Psoas muscle (tissue), 8 donors: ENCODE results near the gene PABPC1L2B. TPM values are rescaled to one million over a fixed set of nuclear protein-coding genes. Genes with fewer than 3 reads are reported as not detected.
"Not testable (repeated sequence)": the region's sequence is repeated elsewhere in the genome, so short reads cannot be mapped to it uniquely, and the experiment has no call there.

Experiments
- ATAC-seq, 4 donors: fragments of 200-7000 bp; cut with Tn5 transposase; one replicate each; pipeline ENCODE4 v1.9.1; 2020; ENCODE audit warnings: moderate library complexity in 3 of 4, mild to moderate bottlenecking in 2 of 4
- DNase-seq, 2 donors: peaks; one replicate each; pipeline ENCODE4 v3.0.0-alpha.2; 2020
- H3K27ac ChIP-seq: fragments of 200-600 bp; one replicate; pipeline ENCODE4 v1.8.0; 2022
- H3K27me3 ChIP-seq, 3 donors: fragments of 200-600 bp in 1 of 3; one replicate each; pipeline versions ENCODE4 v1.6.1 to v1.8.0; 2013 to 2022; ENCODE audit warnings: low read length in 2 of 3, mild to moderate bottlenecking in 2 of 3, moderate library complexity in 1 of 3; ENCODE audit not compliant: insufficient read depth in 3 of 3
- H3K36me3 ChIP-seq, 2 donors: fragments of 200-600 bp in 1 of 2; one replicate each; pipeline versions ENCODE4 v1.6.1 to v1.8.0; 2013 to 2022; ENCODE audit warnings: low read depth in 1 of 2, mild to moderate bottlenecking in 1 of 2, moderate library complexity in 1 of 2; ENCODE audit not compliant: insufficient read depth in 1 of 2
- H3K4me1 ChIP-seq: fragments of 200-600 bp; one replicate; pipeline ENCODE4 v1.8.0; 2022
- H3K4me3 ChIP-seq: fragments of 200-600 bp; one replicate; pipeline ENCODE4 v1.8.0; 2022; ENCODE audit warnings: mild to moderate bottlenecking
- H3K9me3 ChIP-seq: fragments of 200-600 bp; one replicate; pipeline ENCODE4 v1.8.0; 2022
- CTCF ChIP-seq: fragments of 200-600 bp; IDR thresholded peaks from one replicate; pipeline ENCODE4 v1.8.0; 2022; ENCODE audit warnings: antibody characterized with exemption
- WGBS, 3 donors: extraction: QIAGEN DNeasy Blood & Tissue Kit; methylation state at CpG; one replicate each; pipeline versions ENCODE4 v1.1.6 to v1.1.7; 2013; 5-methylcytosine and 5-hydroxymethylcytosine counted together
- intact Hi-C, 2 donors: fragments of 100-400 bp; cut with DNase I; formaldehyde crosslinking; loops; one replicate each; pipeline versions ENCODE4 v1.11.0 to v1.14.2; 2022
- long read RNA-seq, 2 donors: library from polyadenylated mRNA; unstranded; transcript quantifications; one replicate each; pipeline ENCODE4 v2.0.0, GENCODE V29; 2021
- polyA plus RNA-seq, 3 donors: library from polyadenylated mRNA; stranded (reverse); fragments of 200-250 nt; gene quantifications; one replicate each; pipeline ENCODE4 v1.2.3, GENCODE V29; 2013
- total RNA-seq, 4 donors: library from RNA; stranded (reverse); fragmentation: NEBNext Ultra II Directional in 2 of 4; extraction: Animal tissue kit (Norgen Biotek cat#: 25700) in 2 of 4; gene quantifications; one replicate each; pipeline versions ENCODE4 v1.2.1 to v1.2.4, GENCODE V29; 2021 to 2023
- donor health status: healthy with polysubstance abuse.
- donor health status: DM: no; HTN: no; CAD: no; lungs with moderate emphysema.
- donor health status: Bipolar disorder and iron deficiency.
- donor health status: healthy.
- donor health status: DM: yes; HTN: yes; CAD: no.
- donor health status: DM: no; HTN: no; CAD: no.
- donor health status: DM: no; HTN: no; CAD: no.
- donor health status: DM: yes; HTN: yes; CAD: no.

The PABPC1L2B gene
- not detected for total RNA-seq
- not detected for polyA plus RNA-seq
- long read RNA-seq, donor 1, result 0 reads
- long read RNA-seq, donor 2, result 0 reads

GRCh38 chrX:73002733-73003132 is at the start of gene PABPC1L2B:
TSS of gene PABPC1L2B (plus strand) at chrX:73002939. CDS start at chrX:73003643, 704 bp downstream.
- H3K4me1 ChIP-seq, H3K4me3 ChIP-seq, H3K27ac ChIP-seq, intact Hi-C loops, DNase-seq, ATAC-seq, H3K36me3 ChIP-seq, H3K9me3 ChIP-seq: not testable (repeated sequence)
- no CpG with 5 or more reads among the region's 44 CpGs for WGBS, 3 donors
- peaks cover 0 to 19% (median 0%) of the 10 kb centered on the region in 3 donors for H3K27me3 ChIP-seq

- H3K27ac ChIP-seq, H3K36me3 ChIP-seq, H3K27me3 ChIP-seq, H3K4me1 ChIP-seq, intact Hi-C loops, ATAC-seq, H3K4me3 ChIP-seq, DNase-seq, H3K9me3 ChIP-seq: not testable (repeated sequence)
- no CpG with 5 or more reads among the region's 9 CpGs for WGBS, 3 donors
Measured at GRCh38 chrX:72959971-72960370, 42.8 kb upstream of the PABPC1L2B start.

GRCh38 chrX:72971859-72972258 is 30.9 kb upstream of the PABPC1L2B start:
- H3K36me3 ChIP-seq, H3K4me1 ChIP-seq, H3K27ac ChIP-seq, ATAC-seq, DNase-seq, intact Hi-C loops, H3K27me3 ChIP-seq, H3K4me3 ChIP-seq, H3K9me3 ChIP-seq: not testable (repeated sequence)
- no CpG with 5 or more reads among the region's 5 CpGs for WGBS, 3 donors

GRCh38 chrX:72974885-72975284 is 27.9 kb upstream of the PABPC1L2B start:
- H3K27ac ChIP-seq, H3K27me3 ChIP-seq, intact Hi-C loops, H3K9me3 ChIP-seq, H3K4me1 ChIP-seq, H3K4me3 ChIP-seq, DNase-seq, H3K36me3 ChIP-seq: not testable (repeated sequence)
- WGBS, 3 donors, result no CpG with 5 or more reads among the region's 7 CpGs
- ATAC-seq, result peak in 2 of 4 donors; percentile 44 to 78

GRCh38 chrX:72980894-72981469 is 21.8 kb upstream of the PABPC1L2B start:
- H3K4me3 ChIP-seq, intact Hi-C loops, H3K36me3 ChIP-seq, DNase-seq, H3K9me3 ChIP-seq, H3K4me1 ChIP-seq, H3K27me3 ChIP-seq, ATAC-seq, H3K27ac ChIP-seq: not testable (repeated sequence)
- WGBS, 3 donors, result 37 to 68% (median 67%) methylated on average over 4 to 5 of the region's 5 CpGs

- ATAC-seq, DNase-seq, H3K4me1 ChIP-seq, H3K9me3 ChIP-seq, H3K27ac ChIP-seq, H3K36me3 ChIP-seq, H3K4me3 ChIP-seq, intact Hi-C loops: not testable (repeated sequence)
- WGBS, 3 donors, result no CpG with 5 or more reads among the region's 19 CpGs
- H3K27me3 ChIP-seq, result peaks cover 0 to 19% (median 0%) of the 10 kb centered on the region in 3 donors
Measured at GRCh38 chrX:73004032-73004431, 1.3 kb downstream of the PABPC1L2B start.

- Histone ChIP-seq H3K36me3 (no peaks in the 10 kb centered on the region), H3K9me3 (peaks cover 22% of the 10 kb centered on the region), H3K4me3 (no peak overlapping the region), H3K27me3 (peaks cover 0 to 3% (median 0%) of the 10 kb centered on the region in 3 donors), H3K27ac (no peak overlapping the region), H3K4me1 (no peaks in the 10 kb centered on the region)
- intact Hi-C loops, result no loop called here
- WGBS, 3 donors, result 87 to 96% (median 91%) methylated on average over 16 to 30 of the region's 30 CpGs
- DNase-seq (no peak), ATAC-seq (no peak)
- TF ChIP-seq CTCF, result no peak
Measured at GRCh38 chrX:73021361-73022092, 18.8 kb downstream of the PABPC1L2B start.

GRCh38 chrX:73022093-73022445 is 19.3 kb downstream of the PABPC1L2B start:
- H3K27me3 ChIP-seq, H3K4me1 ChIP-seq, H3K36me3 ChIP-seq, intact Hi-C loops, H3K4me3 ChIP-seq, H3K27ac ChIP-seq, DNase-seq, ATAC-seq: not testable (repeated sequence)
- WGBS, 3 donors, result 93 to 94% (median 94%) methylated on average over 5 to 12 of the region's 12 CpGs
- peaks cover 22% of the 10 kb centered on the region for H3K9me3 ChIP-seq
